Tibial nerve (tissue), 4 donors: ENCODE measurements around the gene MIEN1.

Experiments used
- EP300 ChIP-seq, 2 donors: sonication (generic); formaldehyde crosslinking; IDR thresholded peaks; one replicate each; pipeline ENCODE4 v1.6.1; 2017; ENCODE audit warnings: antibody characterized with exemption in 2 of 2, mild to moderate bottlenecking in 1 of 2
- POLR2A ChIP-seq, 2 donors: fragments of 450-650 bp; IDR thresholded peaks; one replicate each; pipeline ENCODE4 v1.6.1; 2017; ENCODE audit warnings: antibody characterized with exemption in 2 of 2, mild to moderate bottlenecking in 2 of 2, moderate library complexity in 2 of 2
- TF ChIP-seq, protein P1 (sequence below), 5 experiments: fragments of 200-600 bp in 3 of 5; fragments of 450-650 bp in 2 of 5; sonication (generic) in 3 of 5; IDR thresholded peaks; one replicate each; pipeline ENCODE4 v1.5.1; 2016 to 2019; ENCODE audit warnings: antibody characterized with exemption in 5 of 5, mild to moderate bottlenecking in 3 of 5, moderate library complexity in 2 of 5

DNA sequence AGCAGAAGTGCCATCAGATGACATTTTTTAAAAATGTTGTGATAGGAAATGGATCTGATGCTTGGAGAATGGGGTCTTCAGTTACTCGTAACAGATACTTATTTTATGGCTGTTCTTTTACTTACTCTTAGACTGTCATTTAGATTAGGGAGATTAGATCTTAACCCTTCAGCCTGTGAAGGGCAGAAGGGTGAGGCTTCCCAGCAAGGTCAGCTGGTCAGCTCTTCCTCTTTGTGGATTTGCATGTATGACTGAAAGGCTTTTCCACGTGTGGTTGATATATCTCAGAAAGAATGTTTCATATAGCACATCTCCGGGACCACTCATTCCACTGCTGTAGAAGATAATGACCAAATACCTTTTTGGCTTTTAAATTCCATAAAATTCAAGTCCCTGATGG is 34.8 kb upstream of the MIEN1 start:
- TF ChIP-seq, protein P1, sequence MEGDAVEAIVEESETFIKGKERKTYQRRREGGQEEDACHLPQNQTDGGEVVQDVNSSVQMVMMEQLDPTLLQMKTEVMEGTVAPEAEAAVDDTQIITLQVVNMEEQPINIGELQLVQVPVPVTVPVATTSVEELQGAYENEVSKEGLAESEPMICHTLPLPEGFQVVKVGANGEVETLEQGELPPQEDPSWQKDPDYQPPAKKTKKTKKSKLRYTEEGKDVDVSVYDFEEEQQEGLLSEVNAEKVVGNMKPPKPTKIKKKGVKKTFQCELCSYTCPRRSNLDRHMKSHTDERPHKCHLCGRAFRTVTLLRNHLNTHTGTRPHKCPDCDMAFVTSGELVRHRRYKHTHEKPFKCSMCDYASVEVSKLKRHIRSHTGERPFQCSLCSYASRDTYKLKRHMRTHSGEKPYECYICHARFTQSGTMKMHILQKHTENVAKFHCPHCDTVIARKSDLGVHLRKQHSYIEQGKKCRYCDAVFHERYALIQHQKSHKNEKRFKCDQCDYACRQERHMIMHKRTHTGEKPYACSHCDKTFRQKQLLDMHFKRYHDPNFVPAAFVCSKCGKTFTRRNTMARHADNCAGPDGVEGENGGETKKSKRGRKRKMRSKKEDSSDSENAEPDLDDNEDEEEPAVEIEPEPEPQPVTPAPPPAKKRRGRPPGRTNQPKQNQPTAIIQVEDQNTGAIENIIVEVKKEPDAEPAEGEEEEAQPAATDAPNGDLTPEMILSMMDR (IDR thresholded peaks at IDR 0.05), result no peak
- TF ChIP-seq EP300 (IDR thresholded peaks at IDR 0.05) (no peak), POLR2A (IDR thresholded peaks at IDR 0.05) (no peak)
